Smooth muscle cell (in vitro differentiated cells): ENCODE data around the gene PSME3. TPM values are rescaled to one million over a fixed set of nuclear protein-coding genes. Genes with fewer than 3 reads are reported as not detected.

Experiments used
- DNase-seq: peaks from one replicate; lab custom pipeline; 2025; ENCODE audit not compliant: unreplicated experiment; lab: John Stamatoyannopoulos, UW
- H2AFZ ChIP-seq: fragments of 200-600 bp; sonication (generic); 2 replicates; pipeline ENCODE4 v1.6.0; 2016; ENCODE audit warnings: antibody characterized with exemption, low read depth, mild to moderate bottlenecking
- H3F3A ChIP-seq: fragments of 200-600 bp; sonication (generic); 2 replicates; pipeline ENCODE4 v1.6.0; 2017; ENCODE audit warnings: antibody characterized with exemption, low read depth
- H3K27ac ChIP-seq: fragments of 200-600 bp; sonication (generic); 2 replicates; pipeline ENCODE4 v1.5.1; 2016; ENCODE audit warnings: low read depth, mild to moderate bottlenecking
- H3K27me3 ChIP-seq: fragments of 200-600 bp; sonication (generic); 2 replicates; pipeline ENCODE4 v1.6.1; 2016; ENCODE audit warnings: low read depth, mild to moderate bottlenecking
- H3K36me3 ChIP-seq: fragments of 200-600 bp; sonication (generic); 2 replicates; pipeline ENCODE4 v1.5.1; 2016; ENCODE audit warnings: low read depth
- H3K4me1 ChIP-seq: fragments of 200-600 bp; sonication (generic); 2 replicates; pipeline ENCODE4 v1.5.1; 2016; ENCODE audit warnings: low read depth
- H3K4me2 ChIP-seq: fragments of 200-600 bp; sonication (generic); 2 replicates; pipeline ENCODE4 v1.6.0; 2016; ENCODE audit warnings: mild to moderate bottlenecking
- H3K4me3 ChIP-seq: fragments of 200-600 bp; sonication (generic); 2 replicates; pipeline ENCODE4 v1.5.1; 2016; ENCODE audit warnings: mild to moderate bottlenecking
- H3K79me2 ChIP-seq: fragments of 200-600 bp; sonication (generic); 2 replicates; pipeline ENCODE4 v1.6.0; 2016; ENCODE audit warnings: low read depth, mild to moderate bottlenecking
- H3K9ac ChIP-seq: fragments of 200-600 bp; sonication (generic); 2 replicates; pipeline ENCODE4 v1.6.0; 2016; ENCODE audit warnings: low read depth
- H3K9me3 ChIP-seq: fragments of 200-600 bp; sonication (generic); replicated peaks from 2 replicates; pipeline ENCODE4 v1.5.1; 2016; ENCODE audit warnings: low read depth
- H4K20me1 ChIP-seq: fragments of 200-600 bp; sonication (generic); 2 replicates; pipeline ENCODE4 v1.6.0; 2016; ENCODE audit warnings: low read depth
- CTCF ChIP-seq: fragments of 200-600 bp; sonication (generic); IDR thresholded peaks from 2 replicates; pipeline ENCODE4 v1.5.1; 2017; ENCODE audit warnings: borderline replicate concordance, mild to moderate bottlenecking, antibody characterized with exemption; ENCODE audit not compliant: insufficient read depth, poor library complexity, severe bottlenecking
- WGBS: methylation state at CpG from one replicate; pipeline ENCODE4 v1.1.7; 2016; ENCODE audit warnings: low lambda C conversion rate; 5-methylcytosine and 5-hydroxymethylcytosine counted together
- polyA plus RNA-seq: library from polyadenylated mRNA; unstranded; fragments of >200 nt; fragmentation: Nextera tagmentation; extraction: Ambion mirVana; gene quantifications from 2 replicates; pipeline ENCODE4 v1.2.1, GENCODE V29; 2016
- total RNA-seq: library from RNA; depleted of rRNA; stranded (reverse); fragments of >200 nt; gene quantifications from 2 replicates; pipeline ENCODE4 v1.2.3, GENCODE V29; 2014

PSME3 gene
- total and polyA plus RNA-seq, 2 experiments from 2014 or later, result 67.1 to 85.3 TPM

GRCh38 chr17:42819939-42820535, 13.2 kb upstream of the PSME3 start:
- H3K9me3 ChIP-seq, result no peaks in the 10 kb centered on the region
- H2AFZ ChIP-seq, result no peak overlapping the region
- H3F3A ChIP-seq, result no peaks in the 10 kb centered on the region
- no peaks in the 10 kb centered on the region for H3K27me3 ChIP-seq
- H3K9ac ChIP-seq, result no peak overlapping the region
- H3K27ac ChIP-seq, result no peak overlapping the region
- no peak overlapping the region for H3K4me3 ChIP-seq
- no peak overlapping the region for H3K4me2 ChIP-seq
- H3K79me2 ChIP-seq, result peaks cover 15% of the 10 kb centered on the region
- H4K20me1 ChIP-seq, result no peaks in the 10 kb centered on the region
- no peaks in the 10 kb centered on the region for H3K36me3 ChIP-seq
- 21% methylated on average over 2 of the region's 2 CpGs for whole genome bisulfite sequencing
- DNase-seq, result no peak
- H3K4me1 ChIP-seq, result peaks cover 8% of the 10 kb centered on the region
- peak; percentile 70 for TF ChIP-seq CTCF

- Histone ChIP-seq H3K9me3 (no peaks in the 10 kb centered on the region), H4K20me1 (no peaks in the 10 kb centered on the region), H3K9ac (no peak overlapping the region), H3K79me2 (peaks cover 15% of the 10 kb centered on the region), H3K4me1 (peaks cover 8% of the 10 kb centered on the region), H3K4me2 (no peak overlapping the region), H3K27ac (no peak overlapping the region), H3K36me3 (no peaks in the 10 kb centered on the region), H3F3A (no peaks in the 10 kb centered on the region), H3K4me3 (no peak overlapping the region), H3K27me3 (no peaks in the 10 kb centered on the region), H2AFZ (no peak overlapping the region)
- no peak for DNase-seq
- TF ChIP-seq CTCF, result no peak
- 76% methylated on average over 7 of the region's 7 CpGs for WGBS
Measured at GRCh38 chr17:42821176-42821575, 12.0 kb upstream of the PSME3 start.

GRCh38 chr17:42827472-42827871, 5.7 kb upstream of the PSME3 start:
- no peak overlapping the region for H3K9ac ChIP-seq
- no peak for DNase-seq
- no peak overlapping the region for H3K27ac ChIP-seq
- no peaks in the 10 kb centered on the region for H3K9me3 ChIP-seq
- 86% methylated on average over 1 of the region's 1 CpG for WGBS
- no peak for TF ChIP-seq CTCF
- H3K27me3 ChIP-seq, result peaks cover 22% of the 10 kb centered on the region
- no peaks in the 10 kb centered on the region for H3K36me3 ChIP-seq
- no peak overlapping the region for H3K4me3 ChIP-seq
- no peaks in the 10 kb centered on the region for H3F3A ChIP-seq
- H4K20me1 ChIP-seq, result no peaks in the 10 kb centered on the region
- H3K4me2 ChIP-seq, result no peak overlapping the region
- H3K4me1 ChIP-seq, result peaks cover 13% of the 10 kb centered on the region
- peaks cover 19% of the 10 kb centered on the region for H3K79me2 ChIP-seq
- H2AFZ ChIP-seq, result no peak overlapping the region

- DNase-seq, result no peak
- no peak for TF ChIP-seq CTCF
- H3K4me3 ChIP-seq, result no peak overlapping the region
Measured at GRCh38 chr17:42830971-42831370, 2.2 kb upstream of the PSME3 start.

More at GRCh38 chr17:42830971-42831370, 2.2 kb upstream of the PSME3 start:
- Histone ChIP-seq H3K27ac (no peak overlapping the region), H3K4me2 (no peak overlapping the region), H3K4me1 (peaks cover 12% of the 10 kb centered on the region), H3K36me3 (no peaks in the 10 kb centered on the region), H2AFZ (no peak overlapping the region), H4K20me1 (no peaks in the 10 kb centered on the region), H3K9ac (no peak overlapping the region), H3K27me3 (peaks cover 22% of the 10 kb centered on the region), H3F3A (no peaks in the 10 kb centered on the region), H3K79me2 (peaks cover 29% of the 10 kb centered on the region), H3K9me3 (no peaks in the 10 kb centered on the region)
